Effector CD4-positive, alpha-beta T cell (primary cell): ENCODE measurements around the gene KRT15.

Experiments used
- DNase-seq: peaks from one replicate; pipeline ENCODE4 v3.0.0-alpha.2; 2020

KRT15 gene

GRCh38 chr17:41523225-41523593, 4.5 kb upstream of the KRT15 start:
- DNase-seq: no peak

DNA sequence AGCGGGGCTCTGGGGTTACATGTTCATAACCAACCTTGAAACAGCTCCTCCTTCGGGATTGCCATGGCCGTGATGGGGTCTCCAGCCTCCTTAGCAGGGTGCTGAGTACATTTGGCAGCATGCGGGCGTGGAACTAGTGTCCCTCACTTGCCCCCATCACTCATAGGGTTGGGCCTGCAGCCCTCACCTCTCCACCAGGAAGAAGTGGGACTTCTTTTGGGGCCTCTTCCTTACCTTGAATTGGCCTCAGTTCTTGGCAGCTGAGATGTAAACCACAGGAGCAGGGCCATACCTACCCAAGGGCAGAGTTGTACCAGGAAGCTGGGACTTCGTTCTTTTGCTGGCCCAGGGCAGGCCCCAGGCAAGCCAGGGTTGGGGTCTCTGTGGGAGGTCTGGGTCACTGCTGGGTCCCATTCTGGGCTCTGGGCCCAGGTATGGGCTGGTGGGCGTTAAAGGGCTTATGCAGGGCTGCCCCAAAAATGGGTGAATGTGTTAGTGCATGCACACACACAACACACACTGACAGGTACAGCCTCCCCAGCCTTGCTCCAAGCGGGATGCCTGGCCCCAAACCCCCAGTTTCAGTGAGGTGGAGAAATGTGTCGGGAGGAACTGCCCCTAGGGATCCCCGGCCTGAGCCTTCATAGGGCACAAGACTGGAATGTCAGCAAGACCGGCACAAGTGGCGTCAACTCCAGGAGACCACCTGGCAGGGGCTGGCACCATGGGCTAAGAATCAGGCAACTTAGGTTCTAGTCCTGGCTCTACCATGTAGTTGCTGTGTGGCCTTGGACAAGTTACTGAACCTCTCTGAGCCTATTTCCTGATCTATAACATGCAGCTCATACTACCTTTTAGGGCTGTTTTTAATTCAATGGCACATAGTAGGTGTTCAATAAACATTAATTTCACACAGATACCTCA, 3.9 kb upstream of the KRT15 start:
- DNase-seq: no peak

GRCh38 chr17:41521574-41522261, 3.0 kb upstream of the KRT15 start:
- DNase-seq: no peak

DNA sequence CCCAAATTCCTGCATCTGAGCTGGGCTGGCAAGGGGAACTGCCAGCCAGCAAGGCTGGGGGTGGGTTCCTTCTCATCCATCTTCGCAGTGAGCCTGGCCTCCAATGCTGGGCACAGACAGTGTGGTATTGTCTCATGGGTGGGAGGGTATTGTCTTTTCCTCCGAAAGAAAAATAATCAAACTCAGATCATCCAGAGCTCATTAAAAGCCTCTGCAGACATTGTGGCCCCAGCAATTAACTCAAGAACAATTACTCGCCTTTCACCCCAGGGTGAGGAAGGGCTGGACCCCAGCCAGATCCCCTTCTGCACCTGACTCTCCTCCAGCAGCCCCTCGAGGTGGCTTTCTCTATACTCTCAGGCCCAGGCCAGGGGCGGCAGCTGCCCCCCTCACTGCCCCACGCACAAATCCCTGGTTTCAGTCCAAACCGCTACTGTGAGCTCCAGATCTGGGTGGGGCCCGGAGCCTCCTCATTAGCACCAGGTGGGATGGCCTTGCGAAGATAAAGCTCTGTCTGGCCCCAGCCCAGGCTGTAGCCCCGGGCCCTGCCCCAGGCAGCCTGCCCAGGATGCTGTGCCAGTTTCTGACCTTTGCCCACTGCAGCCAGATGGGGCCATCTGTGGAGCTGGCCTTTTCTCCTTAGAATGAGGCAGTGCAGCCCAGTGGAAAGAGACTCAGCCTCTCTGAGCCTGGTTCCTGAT, 2.3 kb upstream of the KRT15 start:
- DNase-seq: no peak

DNA sequence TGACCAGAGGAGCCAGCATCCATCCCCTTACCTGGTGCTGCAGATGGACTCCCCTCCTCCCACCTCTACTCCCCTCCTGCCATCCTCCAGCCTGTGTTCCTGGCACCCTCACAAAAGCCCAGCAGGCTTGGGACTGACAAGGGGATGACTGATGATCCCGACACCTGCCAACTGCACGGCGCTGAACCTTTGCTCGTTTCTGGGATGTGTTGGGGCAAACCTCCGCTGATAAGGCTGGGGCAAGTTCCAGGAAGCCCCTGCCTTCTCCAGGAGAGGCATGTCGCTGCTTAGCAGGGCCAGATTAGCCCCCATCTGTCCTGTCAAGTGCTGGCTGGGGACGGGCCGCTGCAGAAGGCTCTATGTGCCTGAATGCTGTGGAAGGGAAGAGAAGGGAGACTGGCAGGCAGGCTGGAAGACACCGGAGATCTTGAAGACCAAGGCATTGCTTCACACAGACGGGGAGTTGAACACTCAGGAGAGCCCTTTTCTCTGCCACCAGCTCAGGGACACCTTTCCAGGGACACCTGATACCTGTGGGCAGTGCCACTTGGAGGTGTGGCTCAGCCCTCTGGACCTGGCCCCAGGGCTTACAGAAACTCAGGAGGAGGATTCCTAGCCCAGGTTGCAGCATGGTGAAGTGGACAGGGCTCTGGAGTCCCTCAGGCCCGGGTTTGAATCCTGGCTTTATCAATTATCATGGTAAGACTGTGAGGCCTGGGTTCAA, 973 bp upstream of the KRT15 start:
- no peak for DNase-seq

DNA sequence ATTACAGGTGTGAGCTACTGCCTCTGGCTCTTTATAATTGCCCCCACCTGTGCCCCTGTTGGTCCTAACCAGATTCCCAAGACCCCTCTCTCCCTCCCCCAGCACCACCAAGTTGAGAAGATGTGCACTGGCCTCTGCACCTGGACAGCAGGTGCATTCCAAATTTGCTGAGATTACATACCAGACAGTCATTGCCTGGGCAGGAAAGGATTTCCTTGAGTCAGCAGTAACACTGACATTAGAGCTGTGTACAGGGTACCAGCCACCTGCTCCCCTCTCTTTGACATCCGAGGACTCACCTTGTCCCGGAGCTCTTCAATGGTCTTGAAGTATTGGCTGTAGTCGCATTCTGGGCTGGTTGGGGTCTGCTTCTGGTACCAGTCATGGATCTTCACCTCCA, 659 bp downstream of the KRT15 start:
- no peak for DNase-seq

GRCh38 chr17:41516830-41517283, 1.8 kb downstream of the KRT15 start:
- DNase-seq: no peak

DNA sequence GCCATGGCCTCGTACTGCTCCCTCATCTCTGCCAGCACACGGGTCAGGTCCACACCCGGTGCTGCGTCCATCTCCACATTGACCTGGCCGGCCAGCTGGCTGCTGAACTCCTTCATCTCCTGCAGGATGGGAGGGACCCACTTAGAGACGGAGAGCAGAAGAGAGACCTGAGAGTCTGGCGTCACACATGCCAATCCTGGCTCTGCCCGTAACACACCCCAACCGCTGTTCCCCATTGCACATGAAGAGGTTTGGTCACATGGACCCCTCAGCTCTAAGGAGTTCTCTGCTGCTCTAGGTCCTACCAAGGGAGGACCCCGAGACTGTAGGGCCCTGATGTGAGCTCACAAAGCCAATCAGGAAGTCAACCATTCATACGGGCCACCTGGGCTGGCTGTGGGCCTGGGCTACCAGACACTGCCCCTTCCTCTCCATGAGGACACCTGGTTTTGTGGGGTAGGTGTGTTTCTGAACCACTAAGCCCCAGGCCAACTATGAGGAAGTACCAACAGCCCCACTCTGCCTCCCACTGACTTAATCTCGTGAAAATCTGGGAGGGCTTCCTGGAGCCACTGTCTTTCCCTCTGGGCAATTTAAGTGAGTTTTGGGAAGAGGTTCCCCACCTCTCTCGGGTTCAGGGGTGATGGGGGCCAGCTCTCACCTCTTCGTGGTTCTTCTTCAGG, 2.4 kb downstream of the KRT15 start:
- no peak for DNase-seq

DNA sequence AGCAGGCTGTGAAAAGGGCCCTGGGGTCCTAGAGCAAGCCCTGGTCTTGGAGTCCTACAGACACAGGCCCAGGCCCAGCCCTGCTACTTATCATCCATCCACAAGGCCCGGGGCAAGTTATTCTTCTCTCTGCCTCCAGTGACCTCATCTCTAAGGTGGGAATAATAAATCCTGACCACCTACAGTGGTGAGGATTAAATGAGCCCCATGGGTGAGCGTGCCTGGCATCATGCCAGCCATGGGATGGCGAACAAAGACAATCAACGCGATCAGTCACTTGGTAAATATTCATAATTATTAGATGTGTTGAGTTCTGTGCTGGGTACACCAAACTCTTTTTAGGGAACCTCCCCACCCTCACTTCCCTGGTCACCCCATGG, 5.5 kb downstream of the KRT15 start:
- no peak for DNase-seq

GRCh38 chr17:41512546-41513167, 6.0 kb downstream of the KRT15 start:
- no peak for DNase-seq

- no peak for DNase-seq
Observed at GRCh38 chr17:41511716-41512115, 7.0 kb downstream of the KRT15 start.

DNA sequence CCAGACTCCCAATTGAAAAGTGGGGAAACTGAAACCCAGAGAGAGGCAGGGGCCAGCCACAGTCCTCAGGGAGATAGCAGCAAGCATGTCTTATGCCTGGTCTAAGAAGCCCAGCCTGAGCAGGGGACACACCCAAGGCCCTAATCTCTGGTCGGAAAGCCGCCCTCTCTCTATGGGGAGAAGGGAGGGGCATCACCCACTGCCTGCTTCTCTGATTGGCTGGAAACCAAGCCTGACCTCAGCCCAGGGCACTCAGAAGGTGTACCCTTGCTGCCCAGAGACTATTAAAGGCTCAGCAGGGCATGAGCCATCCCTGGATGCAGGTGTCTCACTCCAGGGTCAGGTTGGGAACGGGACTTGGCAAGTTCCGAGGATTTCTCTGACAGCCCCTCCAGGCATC, 7.6 kb downstream of the KRT15 start:
- no peak for DNase-seq

DNA sequence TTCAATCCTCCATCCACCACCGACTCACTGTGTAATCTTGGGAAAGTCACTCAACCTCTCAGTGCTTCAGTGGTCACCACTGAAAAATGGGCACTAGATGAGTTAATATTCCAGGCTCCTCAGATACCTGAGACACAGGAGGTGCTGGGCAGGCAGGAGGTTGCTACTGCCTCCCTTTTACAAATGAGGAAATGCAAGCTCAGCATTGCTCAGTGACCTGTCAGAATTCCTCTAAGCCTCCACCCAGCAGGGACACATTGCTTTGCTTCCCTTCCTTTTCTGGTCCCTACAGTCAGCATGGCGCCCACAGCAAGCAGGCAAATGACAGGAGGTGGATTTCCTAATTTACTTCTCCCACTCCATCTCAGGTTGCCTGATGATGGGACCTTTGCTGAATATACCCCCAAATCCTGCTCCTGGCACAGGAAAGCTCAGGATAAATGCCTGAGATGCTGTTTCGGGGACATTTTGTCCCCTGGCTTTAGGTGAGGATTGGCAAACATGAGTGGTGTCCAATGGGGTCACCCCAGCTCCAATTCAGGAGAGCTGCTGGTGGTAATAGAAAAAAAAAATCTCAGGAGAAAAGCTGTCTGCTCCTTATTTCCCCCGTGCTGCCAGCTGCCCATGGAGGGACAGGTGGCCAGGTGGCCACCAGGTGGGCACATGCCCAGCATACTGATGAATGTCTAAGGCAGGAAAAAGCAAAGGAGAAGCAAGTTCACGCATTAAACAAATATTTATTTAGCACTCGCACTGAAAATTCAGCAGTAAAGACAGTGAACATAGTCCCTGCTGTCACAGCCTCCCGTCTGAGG, 8.2 kb downstream of the KRT15 start:
- DNase-seq: no peak

- no peak for DNase-seq
Observed at GRCh38 chr17:41507315-41507880, 11.3 kb downstream of the KRT15 start.

DNA sequence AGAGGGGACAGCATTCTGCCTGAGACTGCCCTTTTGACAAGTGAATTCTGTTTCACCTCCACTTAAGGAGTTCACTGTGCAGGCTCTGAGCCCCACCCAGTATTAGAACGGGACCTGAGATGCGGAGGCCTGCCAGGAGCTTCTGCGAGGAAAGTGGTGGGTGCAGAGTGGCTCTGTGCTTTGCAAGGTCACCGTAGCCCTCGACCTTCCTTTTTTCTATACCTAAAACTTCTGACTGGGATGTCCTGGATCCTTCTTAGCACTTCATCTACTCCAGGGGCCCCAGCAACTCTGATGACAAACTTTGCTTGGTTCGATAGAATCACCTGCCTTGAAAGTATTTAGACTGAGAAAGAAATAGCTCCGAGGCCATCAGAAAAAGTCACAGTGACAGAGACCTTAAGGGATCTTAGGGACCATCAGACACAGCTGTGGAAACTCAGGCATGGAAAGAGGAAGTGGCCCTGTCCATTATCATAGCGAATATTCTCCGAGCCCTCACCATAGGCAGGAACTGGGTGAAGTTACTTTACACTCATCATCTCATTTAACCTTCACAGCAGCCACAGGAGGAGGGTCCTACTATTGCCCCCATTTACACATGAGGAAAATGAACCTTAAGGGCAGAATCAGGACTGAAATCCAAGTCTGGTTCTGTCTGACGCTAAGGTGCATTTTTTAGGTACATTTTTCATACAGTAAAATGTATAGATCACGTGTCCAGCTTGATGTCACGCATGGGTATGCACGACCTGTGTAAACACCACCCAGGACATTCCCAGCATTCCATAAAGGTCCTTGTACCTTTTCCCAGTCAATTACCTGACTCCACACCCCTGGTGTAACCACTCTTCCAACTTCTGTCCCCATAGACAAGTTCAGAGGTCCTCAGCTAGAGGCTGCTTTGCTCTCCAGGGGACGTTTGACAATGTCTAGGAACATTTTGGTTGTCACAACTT, 12.6 kb downstream of the KRT15 start:
- no peak for DNase-seq

DNA sequence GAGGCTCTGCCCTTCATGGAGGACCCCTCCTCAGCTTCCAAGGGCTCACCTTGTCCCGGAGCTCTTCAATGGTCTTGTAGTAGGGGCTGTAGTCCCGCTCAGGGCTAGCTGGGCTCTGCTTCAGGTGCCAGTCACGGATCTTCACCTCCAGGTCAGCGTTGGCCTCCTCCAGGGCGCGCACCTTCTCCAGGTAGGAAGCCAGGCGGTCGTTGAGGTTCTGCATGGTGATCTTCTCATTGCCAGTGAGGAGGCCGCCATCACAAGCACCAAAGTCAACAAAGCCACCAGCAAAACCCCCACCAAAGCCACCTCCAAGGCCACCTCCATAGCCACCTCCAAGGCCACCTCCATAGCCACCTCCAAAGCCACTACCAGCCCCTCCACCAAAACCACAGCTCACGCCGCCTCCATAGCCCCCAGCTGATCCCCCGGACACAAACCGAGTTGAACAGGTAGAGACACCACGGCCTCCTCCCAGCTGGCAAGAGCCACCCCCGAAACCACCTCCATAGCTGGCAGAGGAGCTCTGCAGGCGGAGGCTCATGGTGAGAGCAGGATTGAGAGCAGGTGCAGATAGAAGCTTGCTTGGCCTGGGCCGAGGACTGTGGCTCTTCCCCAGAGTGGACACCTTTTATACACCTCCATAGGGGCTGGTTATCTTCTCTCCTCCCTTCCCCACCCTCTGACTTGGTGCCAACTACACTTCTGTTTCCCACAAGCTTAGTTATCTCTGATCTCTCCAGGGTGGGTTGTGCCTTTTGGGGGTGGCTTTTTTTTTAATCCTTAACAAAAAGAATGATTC, 13.5 kb downstream of the KRT15 start, which contains the start of gene KRT13:
KRT13 (minus strand) TSS at position 606 of the 802 bp plus-strand sequence; CDS start at position 544, 62 bp downstream.
- no peak for DNase-seq

DNA sequence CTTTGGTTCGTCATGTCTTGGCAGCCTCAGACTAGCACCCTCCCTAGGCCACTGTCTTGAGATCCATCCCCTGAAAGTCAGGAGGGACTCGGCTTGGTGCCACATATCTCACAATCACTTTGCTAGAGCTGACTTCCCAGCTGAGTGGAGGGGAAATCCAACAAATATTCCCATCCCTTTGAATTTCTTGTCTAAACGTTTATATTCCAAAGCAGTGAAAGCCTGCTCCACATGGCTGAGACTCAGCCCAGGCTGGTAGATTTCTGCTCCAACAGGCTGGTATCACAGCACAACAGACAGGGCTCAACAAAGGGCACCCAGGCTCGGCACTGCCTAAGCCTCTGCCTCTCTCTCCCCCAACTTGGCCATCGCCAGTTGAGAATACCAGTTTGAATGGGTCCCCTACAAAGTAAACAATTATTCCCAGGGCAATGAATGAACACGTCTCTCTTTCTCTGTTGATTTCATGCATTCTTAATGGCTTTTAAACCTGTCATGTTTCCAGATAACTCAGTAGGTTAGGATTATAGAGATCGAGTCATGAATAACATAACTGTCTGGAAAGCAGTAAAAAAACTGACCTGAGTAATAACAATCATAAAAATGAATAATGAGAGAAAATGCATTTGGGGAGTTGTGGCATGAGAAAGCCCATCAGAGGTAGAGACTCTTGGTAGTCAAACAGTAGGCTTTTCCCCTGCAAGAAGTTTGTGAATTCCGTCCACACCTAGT, 14.3 kb downstream of the KRT15 start:
- DNase-seq: no peak

GRCh38 chr17:41503202-41503601, 15.5 kb downstream of the KRT15 start:
- no peak for DNase-seq
